ENCODE results near the gene A1BG. TPM values are rescaled to one million over a fixed set of nuclear protein-coding genes. Genes with fewer than 3 reads are reported as not detected.
A peak's percentile ranks its signal among the peaks of the same experiment; 100 is the strongest.

Gene A1BG
- total RNA-seq, 1 donor from 2014 or later, result 13.3 TPM

- intact Hi-C loops (cut with DNase I), result no loop called here
- no peak for ATAC-seq
- no peak for DNase-seq (ENCODE audit: low spot score)
Measured at GRCh38 chr19:58366585-58367430, 13.5 kb upstream of the A1BG start.

- intact Hi-C loops (cut with DNase I), result no loop called here
Measured at GRCh38 chr19:58364146-58364545, 10.9 kb upstream of the A1BG start.

GRCh38 chr19:58362272-58362994 is 9.1 kb upstream of the A1BG start, which contains the start of gene ZNF497:
TSS of gene ZNF497 (minus strand) at chr19:58362751. CDS start at chr19:58357635, 5,116 bp downstream.
- intact Hi-C loops (cut with DNase I), result no loop called here
- DNase-seq (ENCODE audit: low spot score), result peak; percentile 99
- ATAC-seq, result peak; percentile 97

More at GRCh38 chr19:58364146-58364545, 10.9 kb upstream of the A1BG start:
- ATAC-seq (no peak), DNase-seq (ENCODE audit: low spot score) (no peak)

GRCh38 chr19:58361900-58362271 is 8.6 kb upstream of the A1BG start:
- ATAC-seq (peak; percentile 13), DNase-seq (ENCODE audit: low spot score) (peak; percentile 75)
- intact Hi-C loops (cut with DNase I), result no loop called here

- ATAC-seq, result no peak
- no peak for DNase-seq (ENCODE audit: low spot score)
- intact Hi-C loops (cut with DNase I), result no loop called here
Measured at GRCh38 chr19:58357481-58358145, 4.3 kb upstream of the A1BG start.

- no peak for DNase-seq (ENCODE audit: low spot score)
- ATAC-seq, result no peak
- intact Hi-C loops (cut with DNase I), result no loop called here
Measured at GRCh38 chr19:58356766-58357480, 3.6 kb upstream of the A1BG start.

GRCh38 chr19:58355908-58356765 is 2.8 kb upstream of the A1BG start:
- DNase-seq (ENCODE audit: low spot score) (no peak), ATAC-seq (no peak)
- intact Hi-C loops (cut with DNase I), result no loop called here

GRCh38 chr19:58355215-58355796 is 2.0 kb upstream of the A1BG start:
- DNase-seq (ENCODE audit: low spot score) (no peak), ATAC-seq (no peak)
- intact Hi-C loops (cut with DNase I), result no loop called here

- intact Hi-C loops (cut with DNase I), result no loop called here
- ATAC-seq (no peak), DNase-seq (ENCODE audit: low spot score) (no peak)
Measured at GRCh38 chr19:58354478-58355030, 1.3 kb upstream of the A1BG start.

GRCh38 chr19:58353717-58354477 is 605 bp upstream of the A1BG start:
- intact Hi-C loops (cut with DNase I), result no loop called here
- no peak for ATAC-seq
- DNase-seq (ENCODE audit: low spot score), result no peak

- intact Hi-C loops (cut with DNase I), result no loop called here
- no peak for DNase-seq (ENCODE audit: low spot score)
- ATAC-seq, result no peak
Measured at GRCh38 chr19:58351990-58352755, 1.1 kb downstream of the A1BG start.

- intact Hi-C loops (cut with DNase I), result no loop called here
- no peak for DNase-seq (ENCODE audit: low spot score)
- no peak for ATAC-seq
Measured at GRCh38 chr19:58351558-58351878, 1.8 kb downstream of the A1BG start.

- ATAC-seq, result no peak
- DNase-seq (ENCODE audit: low spot score), result no peak
- intact Hi-C loops (cut with DNase I), result no loop called here
Measured at GRCh38 chr19:58350871-58351557, 2.3 kb downstream of the A1BG start.

- intact Hi-C loops (cut with DNase I), result no loop called here
- ATAC-seq (no peak), DNase-seq (ENCODE audit: low spot score) (peak; percentile 53)
Measured at GRCh38 chr19:58350001-58350861, 3.1 kb downstream of the A1BG start.

GRCh38 chr19:58349590-58349989 is 3.7 kb downstream of the A1BG start:
- intact Hi-C loops (cut with DNase I), result no loop called here
- DNase-seq (ENCODE audit: low spot score), result no peak
- ATAC-seq, result no peak
